ENCODE results near the gene SFT2D3.
"Not testable (repeated sequence)": the region's sequence is repeated elsewhere in the genome, so short reads cannot be mapped to it uniquely, and the experiment has no call there.

Gene SFT2D3

DNA sequence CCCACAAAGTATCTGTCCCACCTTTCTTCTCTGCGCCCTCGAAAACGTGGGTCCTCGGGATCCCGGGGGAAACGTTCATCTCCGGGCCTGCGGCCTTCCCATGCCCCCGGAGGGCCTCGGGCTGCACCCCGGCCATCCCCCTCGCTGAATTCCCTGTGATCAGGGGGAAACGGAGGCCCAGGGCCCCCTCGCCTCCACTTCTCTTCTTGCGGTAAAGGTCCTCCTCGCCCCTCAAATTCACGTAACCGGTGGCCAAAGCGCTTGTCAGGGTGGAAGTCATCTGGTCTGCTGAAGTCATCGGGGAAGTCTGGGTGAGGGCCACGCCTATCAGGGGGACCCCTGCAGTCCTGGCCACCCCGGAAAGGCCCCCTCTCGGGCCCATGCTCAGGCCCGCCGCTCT lies 12.3 kb downstream of the SFT2D3 start:
- DNase-seq: no peak

DNA sequence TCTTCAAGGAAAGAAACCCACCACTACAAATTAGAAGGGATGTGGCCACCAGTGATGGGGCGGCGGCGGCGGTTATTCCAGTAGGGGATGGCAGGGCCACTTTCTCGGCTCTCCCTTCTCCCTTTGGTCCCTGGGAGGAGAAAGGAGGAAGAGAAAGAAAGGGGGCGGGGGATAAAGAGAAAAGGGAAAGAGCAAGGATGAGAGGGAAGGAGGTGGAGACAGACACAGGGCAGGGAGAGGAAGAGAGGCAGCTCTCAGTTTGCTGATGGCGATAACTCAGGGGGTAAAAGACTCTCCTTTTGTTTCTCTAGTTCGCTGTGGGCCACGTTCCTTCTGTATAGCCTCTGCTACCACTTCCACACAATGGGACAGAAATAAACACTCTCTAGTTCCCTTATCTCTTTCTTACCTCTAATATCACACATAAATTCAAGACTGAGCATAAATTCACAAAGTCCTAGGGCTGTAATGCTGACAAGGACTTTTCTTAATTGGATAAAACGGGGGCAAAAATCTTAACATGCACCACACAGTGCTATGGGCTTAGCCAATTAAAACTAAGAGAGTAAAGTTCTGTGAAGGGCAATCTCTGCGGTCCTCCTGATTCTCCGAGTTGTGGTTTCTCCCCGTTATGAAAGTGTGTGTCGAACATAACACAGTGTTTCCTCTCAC lies 14.6 kb downstream of the SFT2D3 start:
- no peak for DNase-seq

DNA sequence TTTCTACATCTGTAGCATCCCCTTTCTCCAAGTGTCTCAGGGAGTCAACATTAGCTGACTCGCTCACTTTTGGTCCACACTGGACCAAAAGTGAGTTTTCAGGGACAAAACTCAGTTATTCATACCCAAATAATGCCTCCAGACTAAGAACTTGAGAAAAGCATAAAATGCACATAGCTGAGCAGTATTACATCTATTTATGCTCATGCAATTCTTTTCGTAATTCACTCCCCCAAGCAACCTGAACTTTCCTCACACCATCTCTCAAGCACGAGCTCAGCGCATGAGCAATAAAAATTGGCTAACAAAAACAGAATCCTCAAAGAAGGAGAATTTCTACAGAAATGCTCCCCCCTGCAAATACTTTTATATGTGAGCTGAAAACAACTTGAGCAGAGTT lies 17.0 kb downstream of the SFT2D3 start:
- DNase-seq: no peak

DNA sequence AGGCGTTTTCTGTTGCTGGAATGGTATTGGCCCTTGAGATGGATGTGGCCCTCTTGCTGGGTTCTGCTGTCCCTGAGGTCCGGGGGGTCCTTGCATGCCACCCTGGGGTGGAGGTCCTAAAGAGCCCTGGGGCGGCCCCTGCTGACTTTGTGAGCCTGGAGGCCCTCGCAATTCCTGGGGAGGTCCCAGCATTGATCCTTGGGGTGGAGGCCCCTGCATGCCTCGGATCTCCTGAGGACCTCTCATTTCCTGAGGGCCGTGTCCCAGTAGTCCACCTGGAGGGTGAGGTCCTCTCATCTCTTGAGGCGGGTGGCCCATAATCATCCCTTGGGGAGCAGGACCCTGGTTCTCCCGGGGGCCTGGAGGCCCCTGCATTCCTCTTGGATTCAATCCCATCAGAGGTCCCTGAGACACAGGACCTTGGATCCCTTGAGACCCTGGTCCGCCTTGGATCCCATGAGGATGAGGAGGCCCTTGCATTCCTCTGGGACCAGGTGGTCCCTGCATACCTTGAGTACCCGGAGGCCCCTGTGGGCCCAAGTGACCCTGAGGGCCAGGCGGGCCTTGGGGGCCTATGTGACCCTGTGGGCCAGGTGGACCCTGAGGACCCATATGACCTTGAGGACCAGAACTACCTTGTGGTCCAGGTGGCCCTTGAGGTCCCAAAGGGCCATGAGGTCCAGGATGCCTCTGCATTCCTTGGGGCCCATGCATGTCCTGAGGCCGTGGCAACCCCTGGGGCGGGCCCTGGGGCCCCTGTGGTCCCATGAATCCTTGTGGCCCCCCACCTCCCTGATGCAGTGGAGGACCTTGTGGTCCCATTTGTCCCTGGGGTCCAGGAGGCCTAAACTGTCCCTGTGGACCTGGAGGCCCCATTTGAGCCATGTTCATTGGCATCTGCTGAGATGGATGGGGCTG lies 18.3 kb downstream of the SFT2D3 start:
- DNase-seq: no peak

DNA sequence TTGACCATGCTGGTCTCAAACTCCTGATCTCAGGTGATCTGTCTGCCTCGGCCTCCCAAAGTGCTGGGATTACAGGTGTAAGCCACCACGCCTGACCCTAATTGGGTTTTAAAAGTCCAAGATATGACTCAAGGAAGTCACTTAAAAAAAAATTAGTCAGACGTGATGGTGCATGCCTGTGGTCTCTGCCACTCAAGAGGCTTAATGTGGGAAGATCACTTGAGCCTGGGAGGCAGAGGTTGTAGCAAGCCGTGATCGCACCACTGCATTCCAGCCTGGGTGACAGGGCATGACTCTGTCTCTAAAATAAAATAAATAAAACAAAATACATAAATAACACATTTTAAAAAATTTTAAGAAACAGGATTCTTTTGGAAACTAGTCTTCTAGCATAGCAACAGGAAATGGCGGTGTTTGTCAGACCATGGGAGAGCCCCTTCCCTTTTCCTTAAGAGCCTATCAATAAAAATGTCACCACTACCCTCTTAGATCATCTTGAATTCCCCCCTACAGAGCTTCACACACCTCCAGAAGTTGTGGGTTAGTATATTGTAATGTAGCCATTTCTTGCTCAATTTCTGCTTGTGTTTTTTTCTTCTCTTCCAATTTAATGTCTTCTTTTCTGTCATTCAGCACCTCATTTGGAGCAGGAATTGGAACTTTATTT lies 20.1 kb downstream of the SFT2D3 start:
- no peak for DNase-seq

DNA sequence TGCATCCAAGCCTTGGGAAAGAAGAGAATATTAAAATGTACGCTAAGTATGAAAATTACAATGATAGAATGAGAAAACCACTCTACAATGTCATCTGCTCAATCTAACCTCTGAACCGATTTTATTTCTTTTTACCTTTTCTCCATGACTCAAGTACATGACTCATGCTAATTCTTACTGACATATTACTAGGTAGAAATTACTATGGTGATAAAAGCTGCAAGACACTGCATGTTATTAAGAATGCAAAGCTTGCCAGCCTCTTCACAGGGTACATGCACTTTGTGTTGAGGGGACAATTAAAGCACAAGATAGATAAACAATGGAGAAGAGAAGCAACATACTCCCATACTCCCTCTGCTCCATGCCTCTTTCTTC lies 20.7 kb downstream of the SFT2D3 start:
- no peak for DNase-seq

DNA sequence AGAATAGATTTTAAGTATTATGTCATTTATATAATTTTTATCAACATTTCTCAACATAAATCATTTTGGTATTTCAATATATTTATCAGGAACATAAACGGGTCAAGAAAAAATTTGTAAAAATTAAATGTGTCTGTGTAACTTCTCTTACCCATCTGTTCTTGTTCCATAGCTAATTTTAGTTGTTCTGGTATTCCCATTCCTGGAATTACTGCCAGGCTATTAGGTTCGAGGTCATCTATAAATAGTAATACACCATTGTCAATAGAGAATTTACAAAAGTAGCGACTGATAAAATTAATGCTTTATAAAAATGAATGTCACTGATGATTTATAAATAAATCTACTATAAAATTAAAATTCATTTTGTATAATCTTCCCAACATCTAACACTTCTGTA lies 21.5 kb downstream of the SFT2D3 start:
- DNase-seq: no peak

DNA sequence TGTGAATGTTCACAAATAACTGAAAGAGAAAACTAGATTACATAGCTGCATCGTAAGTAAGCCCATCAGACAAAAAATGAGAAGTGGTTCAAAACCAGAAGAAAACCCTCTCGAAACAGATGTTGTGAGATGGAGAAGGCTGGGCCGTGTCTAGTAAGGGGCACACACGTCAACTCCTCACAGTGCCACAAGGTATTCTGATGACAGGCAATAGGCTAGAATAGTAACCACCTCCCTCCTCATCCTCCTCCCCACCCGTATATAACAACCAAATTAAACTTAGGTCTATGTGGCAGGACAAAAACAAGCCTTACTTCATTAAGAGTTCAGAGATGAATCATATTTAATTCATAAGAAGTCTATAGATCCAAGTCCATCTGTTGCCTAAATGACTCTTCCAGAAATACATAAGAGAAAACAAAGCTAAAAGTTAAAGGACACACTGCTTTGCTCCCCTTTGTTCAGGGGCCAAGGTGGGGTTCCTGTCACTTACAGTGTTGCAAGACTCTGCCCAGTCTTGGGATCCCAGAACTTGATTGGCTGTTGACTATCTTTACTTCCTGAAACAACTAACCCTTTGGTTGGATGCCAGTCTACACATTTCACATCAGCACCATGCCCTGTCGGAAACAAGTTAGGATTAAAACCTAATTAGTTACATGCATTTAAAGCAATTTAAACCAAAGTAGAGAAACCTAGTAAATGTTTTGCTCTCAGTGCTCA lies 25.0 kb downstream of the SFT2D3 start:
- DNase-seq: no peak

DNA sequence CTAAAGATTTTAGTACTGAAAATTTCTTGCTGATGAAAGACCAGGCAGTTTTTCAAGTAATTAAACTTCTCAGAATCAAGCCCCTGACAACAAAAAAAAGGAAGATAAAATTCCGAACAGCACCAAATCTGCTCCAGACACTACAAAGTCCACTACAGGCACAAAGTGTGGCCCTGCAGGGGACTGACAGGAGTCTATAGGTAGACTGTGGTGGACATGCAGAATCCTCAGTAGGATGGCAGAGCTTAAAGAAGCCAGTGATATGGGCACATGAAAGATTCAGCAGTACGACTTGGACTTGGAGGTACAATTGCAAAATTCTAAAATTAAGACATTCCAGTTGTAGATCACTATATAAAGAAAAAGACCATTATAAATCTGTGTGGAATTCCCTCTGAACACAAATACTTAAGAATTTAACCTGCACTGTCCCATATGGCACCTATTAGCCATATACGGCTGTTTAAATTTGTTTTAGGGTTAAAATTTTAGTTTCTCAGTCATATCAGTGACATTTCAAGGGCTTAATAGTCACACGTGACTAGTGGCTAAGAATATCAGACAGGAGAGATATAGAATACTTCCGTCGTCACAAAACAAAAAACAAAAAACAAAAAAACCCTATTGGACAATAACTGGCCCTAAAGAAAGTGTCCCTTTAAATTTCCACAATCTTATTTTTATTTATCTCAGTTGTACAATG lies 32.0 kb downstream of the SFT2D3 start:
- DNase-seq: no peak

DNA sequence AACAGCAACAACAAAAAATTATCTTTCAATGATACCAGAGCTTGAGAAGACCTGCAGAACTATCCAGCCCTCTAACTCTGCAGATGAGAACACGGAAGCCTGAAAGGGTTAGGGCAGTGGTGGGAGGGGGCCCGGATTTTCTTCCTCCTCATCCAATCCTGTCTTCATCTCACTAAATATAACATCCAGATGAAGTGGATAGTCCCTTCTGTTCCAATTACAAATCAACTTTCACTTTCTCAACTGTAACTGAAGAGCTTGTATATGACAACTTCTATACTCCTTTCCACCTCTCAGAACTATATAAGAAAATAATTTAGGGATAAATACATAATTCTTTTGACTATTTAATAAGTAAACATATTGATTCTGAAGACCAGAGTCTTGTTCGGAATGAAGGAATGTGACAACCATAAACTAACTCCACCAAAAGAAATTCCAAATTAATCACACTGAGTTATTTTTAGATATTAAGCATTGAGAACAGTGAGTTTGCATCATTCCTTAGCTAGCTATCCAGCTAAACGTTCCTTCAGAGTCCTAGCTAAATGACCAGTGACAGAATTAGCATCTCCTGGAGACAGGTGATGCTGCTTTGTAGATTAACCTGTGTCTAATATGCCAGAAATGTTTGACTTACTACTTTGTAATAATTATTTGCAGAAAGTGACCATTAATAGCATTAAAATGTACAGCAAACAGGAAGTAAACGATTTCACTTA lies 32.7 kb downstream of the SFT2D3 start:
- DNase-seq: no peak

DNA sequence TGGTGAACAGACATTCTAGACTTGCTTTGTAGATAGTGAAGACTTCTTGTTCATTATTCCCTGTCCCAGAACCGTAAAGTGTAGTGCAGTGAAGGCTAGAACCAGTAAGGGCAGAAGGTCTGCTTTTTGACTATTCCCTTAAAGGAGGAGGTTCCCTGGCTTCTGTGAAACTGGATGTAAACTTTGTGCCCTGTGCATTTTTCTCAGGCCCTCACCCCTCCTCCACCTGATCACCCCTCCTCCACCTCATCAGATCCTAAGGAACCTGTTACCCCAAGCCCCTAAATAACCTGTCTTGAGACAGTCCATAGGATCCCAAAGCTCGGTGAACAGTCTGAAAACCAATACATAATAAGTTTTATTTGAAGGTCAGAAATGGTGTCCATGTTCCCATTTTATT lies 33.7 kb downstream of the SFT2D3 start:
- no peak for DNase-seq

DNA sequence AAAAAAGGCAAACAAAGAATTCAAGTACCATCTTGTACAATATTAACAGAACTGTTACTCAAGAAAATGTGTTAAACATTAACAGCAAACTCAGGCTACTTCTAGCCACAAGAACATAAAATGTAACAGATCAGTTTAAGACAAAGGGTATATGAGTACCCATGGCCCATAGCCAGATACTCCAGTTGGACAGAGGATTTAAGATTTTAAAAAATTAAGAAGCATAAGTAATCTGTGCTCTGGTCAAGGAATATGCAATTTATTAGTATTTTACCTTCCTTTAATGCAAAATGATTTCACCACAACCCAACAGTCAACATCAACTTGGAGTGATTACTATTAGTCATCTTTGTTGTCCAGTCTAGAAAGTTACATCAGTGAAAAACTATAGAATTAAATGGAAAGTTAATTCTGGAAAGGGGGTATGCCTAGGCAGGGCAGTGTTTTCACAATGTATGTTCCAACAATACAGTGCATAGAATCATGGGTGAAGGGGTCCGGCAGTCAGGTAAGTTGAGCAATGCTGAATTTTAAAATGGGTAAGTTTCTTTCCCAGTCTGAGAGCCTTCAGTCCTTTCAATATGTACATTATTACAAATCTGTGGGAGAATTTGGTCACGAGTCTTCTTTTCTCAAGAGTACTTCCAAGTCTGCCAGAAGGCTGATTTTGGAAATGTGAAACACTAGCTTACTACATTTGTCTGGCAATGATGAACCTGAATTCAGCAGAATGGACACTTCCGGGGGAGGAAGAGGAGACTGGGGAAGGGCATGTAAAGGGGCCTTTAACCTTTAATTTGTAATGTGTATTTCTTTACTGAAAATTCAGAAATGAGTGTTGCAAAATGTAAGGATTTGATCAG lies 34.5 kb downstream of the SFT2D3 start:
- no peak for DNase-seq

DNA sequence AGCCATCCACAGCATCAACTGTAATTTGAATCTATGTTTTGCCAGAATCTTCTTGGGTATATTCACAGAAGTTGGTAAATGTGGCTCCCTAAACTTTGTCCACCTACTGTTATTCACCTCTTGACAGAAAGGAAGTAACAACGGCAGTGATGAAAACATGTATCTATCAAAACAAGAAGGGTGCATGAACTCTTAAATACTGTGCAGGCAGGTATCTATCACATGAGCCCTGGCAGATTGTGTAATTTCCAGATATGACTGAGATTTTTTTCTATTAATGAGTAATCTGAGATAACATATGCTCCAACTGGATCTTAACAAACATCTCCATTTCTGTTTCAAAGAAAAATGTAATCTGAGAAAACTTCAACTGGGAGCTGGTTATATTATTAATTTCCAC lies 36.6 kb downstream of the SFT2D3 start:
- no peak for DNase-seq

DNA sequence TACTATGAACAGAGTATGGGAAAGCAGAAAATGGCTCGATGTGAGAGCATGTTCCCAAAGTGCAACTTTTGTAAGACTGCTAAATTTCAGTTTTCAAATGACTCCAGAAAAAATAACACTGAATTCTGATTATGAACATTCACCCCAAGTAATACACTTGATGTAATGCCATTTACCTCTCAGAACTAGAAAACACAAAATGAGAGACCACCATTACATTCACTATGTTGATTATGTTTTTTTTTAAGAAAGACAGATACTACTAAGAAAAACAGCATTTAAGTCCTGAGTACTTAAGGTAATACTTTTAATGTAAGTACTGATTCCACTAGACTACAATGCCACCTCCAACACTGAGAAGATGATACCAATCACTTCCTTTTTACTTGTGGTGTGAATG lies 38.5 kb downstream of the SFT2D3 start:
- DNase-seq: no peak

DNA sequence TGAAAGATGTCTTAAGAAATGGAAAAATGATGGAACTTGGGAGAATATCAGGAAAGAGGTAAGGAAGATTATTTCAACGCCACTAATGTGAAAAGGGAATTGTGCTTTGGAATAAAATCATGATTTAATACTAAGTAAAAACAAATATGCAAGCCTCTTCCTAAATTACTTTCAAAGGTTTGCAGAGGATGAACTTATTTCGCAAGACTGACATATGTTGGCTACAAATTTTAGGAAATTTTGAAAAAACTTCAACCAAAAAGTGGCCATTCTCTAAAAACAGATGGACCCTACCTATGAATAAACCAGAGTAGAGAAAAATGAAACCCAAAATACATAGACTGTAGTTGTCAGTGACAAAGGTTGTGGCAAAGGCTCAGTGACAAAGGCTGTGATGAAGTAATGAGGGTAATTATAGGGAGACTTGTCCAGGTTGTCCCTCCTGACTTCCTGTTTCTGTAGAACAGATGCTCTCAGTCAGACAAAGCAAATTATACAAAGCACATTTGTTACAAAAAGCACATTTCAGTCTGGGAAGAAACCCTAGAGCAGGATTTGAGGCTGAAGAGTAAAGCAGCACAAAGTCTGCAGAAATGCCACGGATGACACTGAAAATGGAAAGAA lies 39.5 kb downstream of the SFT2D3 start:
- DNase-seq: no peak

DNA sequence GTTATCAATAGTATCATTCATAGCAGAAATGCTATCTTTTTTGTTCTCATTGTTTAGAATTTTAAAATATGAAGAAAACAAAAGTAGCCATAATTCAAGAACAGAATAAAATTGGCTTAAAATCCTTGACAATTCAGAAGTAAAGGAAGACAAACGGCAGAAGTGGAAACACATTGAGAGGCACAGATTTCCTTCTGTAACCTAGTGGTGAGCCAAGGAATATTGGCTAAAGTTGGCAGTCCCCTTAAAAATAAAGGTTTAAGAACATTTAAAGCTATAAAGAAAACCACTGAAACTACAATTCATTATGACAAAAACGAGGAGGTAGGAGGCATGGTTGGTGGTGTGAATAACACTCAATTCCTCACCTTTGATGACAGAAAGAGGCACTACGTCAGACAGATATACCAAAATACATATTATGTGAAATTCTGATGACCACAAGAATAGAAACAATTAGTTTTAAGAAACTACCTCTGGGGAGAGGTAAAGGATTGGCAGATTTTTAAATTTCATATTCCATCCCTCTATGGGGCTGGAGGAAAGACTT lies 42.3 kb downstream of the SFT2D3 start:
- DNase-seq: no peak

DNA sequence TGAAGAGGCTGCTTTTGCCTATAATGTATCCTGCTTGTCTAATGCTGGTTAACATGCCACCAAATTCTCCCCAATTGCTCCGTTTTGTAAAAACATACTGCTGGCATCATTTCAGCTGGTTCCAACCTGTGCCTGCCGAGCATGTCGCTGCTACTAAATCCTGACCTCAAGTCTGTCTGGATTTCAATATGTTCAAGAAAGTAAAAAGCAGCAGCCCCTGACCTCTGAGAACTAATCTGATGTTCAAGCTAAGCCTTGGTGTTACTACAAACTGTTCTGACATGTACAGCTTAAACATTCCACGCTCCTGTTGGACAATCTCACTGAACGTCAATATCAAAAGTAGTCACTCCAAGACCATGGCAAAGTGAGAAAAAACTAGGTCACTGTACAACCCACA lies 46.3 kb downstream of the SFT2D3 start:
- no peak for DNase-seq

DNA sequence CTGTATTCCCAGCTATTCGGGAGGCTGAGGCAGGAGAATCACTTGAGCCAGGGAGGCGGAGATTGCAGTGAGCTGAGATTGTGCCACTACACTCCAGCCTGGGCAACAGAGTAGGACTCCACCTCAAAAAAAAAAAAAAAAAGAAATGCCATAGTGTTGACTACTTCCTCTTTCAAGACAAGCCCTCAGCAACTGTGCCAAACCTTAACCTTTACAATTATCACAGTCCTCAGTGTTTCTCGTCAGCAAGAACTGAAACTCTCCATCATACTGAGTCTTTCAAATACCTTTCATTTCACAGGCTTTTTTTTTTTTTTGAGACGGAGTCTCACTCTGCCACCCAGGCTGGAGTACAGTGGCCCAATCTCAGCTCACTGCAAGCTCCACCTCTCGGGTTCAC lies 48.2 kb downstream of the SFT2D3 start:
- DNase-seq: not testable (repeated sequence)

DNA sequence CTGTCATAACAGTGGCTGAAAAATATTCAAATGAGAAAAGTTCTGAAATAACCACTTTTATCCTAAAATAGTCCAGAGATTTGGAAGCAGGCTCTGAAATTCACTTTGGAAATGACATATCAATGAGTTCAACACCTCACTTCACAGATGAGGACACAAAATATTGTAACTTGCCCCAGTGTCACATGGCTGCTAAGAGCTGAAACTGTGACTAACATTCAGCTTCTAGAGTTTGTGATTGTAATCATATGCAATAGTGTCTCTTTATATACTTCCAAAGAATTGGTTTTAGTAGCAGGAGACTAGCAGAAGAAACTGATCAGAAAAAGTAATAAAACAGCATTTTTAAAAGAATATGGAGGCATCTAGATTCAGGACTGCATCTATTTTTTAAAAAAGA lies 52.1 kb downstream of the SFT2D3 start:
- DNase-seq: no peak

DNA sequence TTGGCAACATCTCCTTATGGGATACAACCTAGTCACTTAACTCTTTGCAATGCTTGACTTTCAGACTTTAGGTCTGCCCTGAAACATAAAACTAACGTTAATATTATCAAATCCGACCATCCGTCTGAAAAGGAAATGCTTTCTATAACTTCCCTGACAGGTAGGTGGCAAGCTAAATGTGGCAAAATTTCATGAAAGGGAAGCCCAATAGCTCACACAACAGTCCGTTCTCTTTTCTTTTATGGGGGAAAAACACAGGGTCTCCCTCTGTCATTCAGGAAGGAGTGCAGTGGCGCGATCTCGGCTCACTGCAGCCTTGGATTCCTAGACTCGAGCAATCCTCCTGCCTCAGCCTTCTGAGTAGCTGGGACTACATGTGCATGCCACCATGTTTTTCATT lies 52.9 kb downstream of the SFT2D3 start:
- DNase-seq: no peak

Data from NCI-H2029 (cell line).